HepG2 (cell line): ENCODE measurements around the gene STOML1.
A peak's percentile ranks its signal among the peaks of the same experiment; 100 is the strongest.

ENCODE experiments used
- CBX5 ChIP-seq: sonication (generic); formaldehyde crosslinking; IDR thresholded peaks from 2 replicates; pipeline ENCODE4 v1.4.0; 2020; ENCODE audit warnings: missing genetic modification reagents, borderline replicate concordance
- CEBPB ChIP-seq: IDR thresholded peaks from 2 replicates; pipeline ENCODE4 v1.6.1; 2011; ENCODE audit warnings: low read depth, low read length, improper control_type of control experiment, borderline replicate concordance
- HNF4A ChIP-seq: sonication (generic); formaldehyde crosslinking; IDR thresholded peaks from 2 replicates; pipeline ENCODE4 v1.4.0; 2020; ENCODE audit warnings: missing genetic modification reagents
- HNRNPK ChIP-seq: fragments of 200-400 bp; formaldehyde crosslinking; IDR thresholded peaks from 2 replicates; pipeline ENCODE4 v1.6.1; 2018; ENCODE audit warnings: low read length, low read depth, moderate library complexity, mild to moderate bottlenecking; ENCODE audit not compliant: poor library complexity, severe bottlenecking
- KLF15 ChIP-seq: sonication (generic); formaldehyde crosslinking; IDR thresholded peaks from 2 replicates; pipeline ENCODE4 v1.8.1; 2023; ENCODE audit warnings: borderline replicate concordance, mild to moderate bottlenecking, inconsistent platforms, missing genetic modification reagents, mixed read lengths
- MLLT10 ChIP-seq: sonication (generic); formaldehyde crosslinking; IDR thresholded peaks from 2 replicates; pipeline ENCODE4 v1.4.0; 2020; ENCODE audit warnings: missing genetic modification reagents
- SIN3A ChIP-seq: IDR thresholded peaks from 2 replicates; pipeline ENCODE4 v1.6.1; 2011; ENCODE audit warnings: low read depth, mild to moderate bottlenecking, control low read depth, low read length, borderline replicate concordance
- ZMYM3 ChIP-seq: sonication (generic); formaldehyde crosslinking; IDR thresholded peaks from 2 replicates; pipeline ENCODE4 v1.5.1; 2020; ENCODE audit warnings: mild to moderate bottlenecking, missing genetic modification reagents
- ZNF343 ChIP-seq: sonication (generic); formaldehyde crosslinking; IDR thresholded peaks from 2 replicates; pipeline ENCODE4 v1.4.0; 2020; ENCODE audit warnings: mild to moderate bottlenecking, missing genetic modification reagents
- TF ChIP-seq, protein P1 (sequence below): sonication (generic); formaldehyde crosslinking; IDR thresholded peaks from 2 replicates; pipeline ENCODE4 v1.4.0; 2020; ENCODE audit warnings: missing genetic modification reagents
- TF ChIP-seq, protein P2 (sequence below): sonication (generic); formaldehyde crosslinking; IDR thresholded peaks from 2 replicates; pipeline ENCODE4 v1.4.0; 2020; ENCODE audit warnings: missing genetic modification reagents
- TF ChIP-seq, protein P3 (sequence below): sonication (generic); formaldehyde crosslinking; IDR thresholded peaks from 2 replicates; pipeline ENCODE4 v1.5.0; 2020; ENCODE audit warnings: mild to moderate bottlenecking, missing genetic modification reagents, borderline replicate concordance
- TF ChIP-seq, protein P4 (sequence below): sonication (generic); formaldehyde crosslinking; IDR thresholded peaks from 2 replicates; pipeline ENCODE4 v1.5.1; 2020; ENCODE audit warnings: mild to moderate bottlenecking, missing genetic modification reagents, moderate library complexity
- TF ChIP-seq, protein P5 (sequence below): sonication (generic); formaldehyde crosslinking; IDR thresholded peaks from 2 replicates; pipeline ENCODE4 v1.5.0; 2020; ENCODE audit warnings: mild to moderate bottlenecking, missing genetic modification reagents, moderate library complexity

DNA sequence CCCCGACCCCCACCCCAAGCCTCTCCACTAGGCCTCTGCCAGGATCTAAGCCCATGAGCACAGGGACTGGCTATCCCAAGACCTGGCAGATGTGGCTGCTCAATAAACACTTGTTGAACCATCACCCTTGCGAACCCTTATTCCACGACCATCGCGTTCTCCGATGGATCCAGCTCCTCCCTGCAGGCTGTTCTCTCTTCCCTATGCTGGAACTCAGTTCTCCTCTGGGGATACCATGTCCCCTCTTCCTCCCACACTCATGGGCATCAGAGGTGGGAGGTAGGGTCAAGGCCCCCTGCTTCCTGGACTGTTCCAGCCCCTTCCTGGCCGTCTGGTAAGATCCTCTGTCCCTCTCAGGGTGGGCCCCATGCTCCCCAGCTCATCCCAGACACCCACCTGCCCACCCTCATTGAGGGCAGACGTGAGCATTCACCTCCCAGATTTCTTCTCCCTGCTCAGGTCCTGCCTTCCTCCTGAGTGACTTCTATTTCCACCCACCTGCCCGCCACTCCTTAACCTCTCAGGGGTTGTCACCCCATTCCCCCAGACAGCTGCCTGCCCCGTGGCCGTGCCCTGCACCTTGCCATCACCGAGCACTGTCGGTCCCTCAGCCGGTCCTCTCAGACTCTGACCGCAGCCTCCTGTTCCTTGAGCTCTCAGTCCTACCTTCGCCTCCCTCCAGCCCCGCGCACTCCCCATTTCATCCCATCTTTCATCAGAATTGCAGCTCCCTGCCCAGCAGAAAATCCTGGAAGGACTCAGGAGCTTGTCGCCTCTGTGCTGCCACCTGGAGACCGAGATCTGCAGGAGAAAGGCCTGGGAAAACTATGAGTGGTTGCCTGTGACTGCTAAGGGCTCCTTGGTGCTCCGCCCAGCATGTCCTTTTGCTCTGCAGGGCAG is 44.4 kb upstream of the STOML1 start:
- TF ChIP-seq, protein P1, sequence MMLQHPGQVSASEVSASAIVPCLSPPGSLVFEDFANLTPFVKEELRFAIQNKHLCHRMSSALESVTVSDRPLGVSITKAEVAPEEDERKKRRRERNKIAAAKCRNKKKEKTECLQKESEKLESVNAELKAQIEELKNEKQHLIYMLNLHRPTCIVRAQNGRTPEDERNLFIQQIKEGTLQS (CRISPR knock-in tag): no peak
- no peak for TF ChIP-seq HNRNPK
- TF ChIP-seq, protein P2, sequence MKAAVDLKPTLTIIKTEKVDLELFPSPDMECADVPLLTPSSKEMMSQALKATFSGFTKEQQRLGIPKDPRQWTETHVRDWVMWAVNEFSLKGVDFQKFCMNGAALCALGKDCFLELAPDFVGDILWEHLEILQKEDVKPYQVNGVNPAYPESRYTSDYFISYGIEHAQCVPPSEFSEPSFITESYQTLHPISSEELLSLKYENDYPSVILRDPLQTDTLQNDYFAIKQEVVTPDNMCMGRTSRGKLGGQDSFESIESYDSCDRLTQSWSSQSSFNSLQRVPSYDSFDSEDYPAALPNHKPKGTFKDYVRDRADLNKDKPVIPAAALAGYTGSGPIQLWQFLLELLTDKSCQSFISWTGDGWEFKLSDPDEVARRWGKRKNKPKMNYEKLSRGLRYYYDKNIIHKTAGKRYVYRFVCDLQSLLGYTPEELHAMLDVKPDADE: no peak
- no peak for TF ChIP-seq KLF15 (CRISPR knock-in tag)
- TF ChIP-seq, protein P3, sequence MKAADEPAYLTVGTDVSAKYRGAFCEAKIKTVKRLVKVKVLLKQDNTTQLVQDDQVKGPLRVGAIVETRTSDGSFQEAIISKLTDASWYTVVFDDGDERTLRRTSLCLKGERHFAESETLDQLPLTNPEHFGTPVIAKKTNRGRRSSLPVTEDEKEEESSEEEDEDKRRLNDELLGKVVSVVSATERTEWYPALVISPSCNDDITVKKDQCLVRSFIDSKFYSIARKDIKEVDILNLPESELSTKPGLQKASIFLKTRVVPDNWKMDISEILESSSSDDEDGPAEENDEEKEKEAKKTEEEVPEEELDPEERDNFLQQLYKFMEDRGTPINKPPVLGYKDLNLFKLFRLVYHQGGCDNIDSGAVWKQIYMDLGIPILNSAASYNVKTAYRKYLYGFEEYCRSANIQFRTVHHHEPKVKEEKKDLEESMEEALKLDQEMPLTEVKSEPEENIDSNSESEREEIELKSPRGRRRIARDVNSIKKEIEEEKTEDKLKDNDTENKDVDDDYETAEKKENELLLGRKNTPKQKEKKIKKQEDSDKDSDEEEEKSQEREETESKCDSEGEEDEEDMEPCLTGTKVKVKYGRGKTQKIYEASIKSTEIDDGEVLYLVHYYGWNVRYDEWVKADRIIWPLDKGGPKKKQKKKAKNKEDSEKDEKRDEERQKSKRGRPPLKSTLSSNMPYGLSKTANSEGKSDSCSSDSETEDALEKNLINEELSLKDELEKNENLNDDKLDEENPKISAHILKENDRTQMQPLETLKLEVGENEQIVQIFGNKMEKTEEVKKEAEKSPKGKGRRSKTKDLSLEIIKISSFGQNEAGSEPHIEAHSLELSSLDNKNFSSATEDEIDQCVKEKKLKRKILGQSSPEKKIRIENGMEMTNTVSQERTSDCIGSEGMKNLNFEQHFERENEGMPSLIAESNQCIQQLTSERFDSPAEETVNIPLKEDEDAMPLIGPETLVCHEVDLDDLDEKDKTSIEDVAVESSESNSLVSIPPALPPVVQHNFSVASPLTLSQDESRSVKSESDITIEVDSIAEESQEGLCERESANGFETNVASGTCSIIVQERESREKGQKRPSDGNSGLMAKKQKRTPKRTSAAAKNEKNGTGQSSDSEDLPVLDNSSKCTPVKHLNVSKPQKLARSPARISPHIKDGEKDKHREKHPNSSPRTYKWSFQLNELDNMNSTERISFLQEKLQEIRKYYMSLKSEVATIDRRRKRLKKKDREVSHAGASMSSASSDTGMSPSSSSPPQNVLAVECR (CRISPR knock-in tag): no peak
- no peak for TF ChIP-seq HNF4A (CRISPR knock-in tag)
- TF ChIP-seq ZNF343 (CRISPR knock-in tag): no peak
- no peak for TF ChIP-seq CEBPB
- TF ChIP-seq SIN3A: no peak
- TF ChIP-seq CBX5 (CRISPR knock-in tag): no peak
- TF ChIP-seq, protein P4, sequence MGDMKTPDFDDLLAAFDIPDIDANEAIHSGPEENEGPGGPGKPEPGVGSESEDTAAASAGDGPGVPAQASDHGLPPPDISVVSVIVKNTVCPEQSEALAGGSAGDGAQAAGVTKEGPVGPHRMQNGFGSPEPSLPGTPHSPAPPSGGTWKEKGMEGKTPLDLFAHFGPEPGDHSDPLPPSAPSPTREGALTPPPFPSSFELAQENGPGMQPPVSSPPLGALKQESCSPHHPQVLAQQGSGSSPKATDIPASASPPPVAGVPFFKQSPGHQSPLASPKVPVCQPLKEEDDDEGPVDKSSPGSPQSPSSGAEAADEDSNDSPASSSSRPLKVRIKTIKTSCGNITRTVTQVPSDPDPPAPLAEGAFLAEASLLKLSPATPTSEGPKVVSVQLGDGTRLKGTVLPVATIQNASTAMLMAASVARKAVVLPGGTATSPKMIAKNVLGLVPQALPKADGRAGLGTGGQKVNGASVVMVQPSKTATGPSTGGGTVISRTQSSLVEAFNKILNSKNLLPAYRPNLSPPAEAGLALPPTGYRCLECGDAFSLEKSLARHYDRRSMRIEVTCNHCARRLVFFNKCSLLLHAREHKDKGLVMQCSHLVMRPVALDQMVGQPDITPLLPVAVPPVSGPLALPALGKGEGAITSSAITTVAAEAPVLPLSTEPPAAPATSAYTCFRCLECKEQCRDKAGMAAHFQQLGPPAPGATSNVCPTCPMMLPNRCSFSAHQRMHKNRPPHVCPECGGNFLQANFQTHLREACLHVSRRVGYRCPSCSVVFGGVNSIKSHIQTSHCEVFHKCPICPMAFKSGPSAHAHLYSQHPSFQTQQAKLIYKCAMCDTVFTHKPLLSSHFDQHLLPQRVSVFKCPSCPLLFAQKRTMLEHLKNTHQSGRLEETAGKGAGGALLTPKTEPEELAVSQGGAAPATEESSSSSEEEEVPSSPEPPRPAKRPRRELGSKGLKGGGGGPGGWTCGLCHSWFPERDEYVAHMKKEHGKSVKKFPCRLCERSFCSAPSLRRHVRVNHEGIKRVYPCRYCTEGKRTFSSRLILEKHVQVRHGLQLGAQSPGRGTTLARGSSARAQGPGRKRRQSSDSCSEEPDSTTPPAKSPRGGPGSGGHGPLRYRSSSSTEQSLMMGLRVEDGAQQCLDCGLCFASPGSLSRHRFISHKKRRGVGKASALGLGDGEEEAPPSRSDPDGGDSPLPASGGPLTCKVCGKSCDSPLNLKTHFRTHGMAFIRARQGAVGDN (CRISPR knock-in tag): peak; percentile 14; the same call in 1 of the 2 replicates
- no peak for TF ChIP-seq ZMYM3 (CRISPR knock-in tag)
- no peak for TF ChIP-seq MLLT10 (CRISPR knock-in tag)
- TF ChIP-seq, protein P5, sequence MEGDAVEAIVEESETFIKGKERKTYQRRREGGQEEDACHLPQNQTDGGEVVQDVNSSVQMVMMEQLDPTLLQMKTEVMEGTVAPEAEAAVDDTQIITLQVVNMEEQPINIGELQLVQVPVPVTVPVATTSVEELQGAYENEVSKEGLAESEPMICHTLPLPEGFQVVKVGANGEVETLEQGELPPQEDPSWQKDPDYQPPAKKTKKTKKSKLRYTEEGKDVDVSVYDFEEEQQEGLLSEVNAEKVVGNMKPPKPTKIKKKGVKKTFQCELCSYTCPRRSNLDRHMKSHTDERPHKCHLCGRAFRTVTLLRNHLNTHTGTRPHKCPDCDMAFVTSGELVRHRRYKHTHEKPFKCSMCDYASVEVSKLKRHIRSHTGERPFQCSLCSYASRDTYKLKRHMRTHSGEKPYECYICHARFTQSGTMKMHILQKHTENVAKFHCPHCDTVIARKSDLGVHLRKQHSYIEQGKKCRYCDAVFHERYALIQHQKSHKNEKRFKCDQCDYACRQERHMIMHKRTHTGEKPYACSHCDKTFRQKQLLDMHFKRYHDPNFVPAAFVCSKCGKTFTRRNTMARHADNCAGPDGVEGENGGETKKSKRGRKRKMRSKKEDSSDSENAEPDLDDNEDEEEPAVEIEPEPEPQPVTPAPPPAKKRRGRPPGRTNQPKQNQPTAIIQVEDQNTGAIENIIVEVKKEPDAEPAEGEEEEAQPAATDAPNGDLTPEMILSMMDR: peak; percentile 73
